Measurements from ENCODE around the gene DDX31.

GRCh38 chr9:132671620-132672412 lies 2.0 kb upstream of the DDX31 start:
- TF ChIP-seq POLR2AphosphoS5 (IDR thresholded peaks at IDR 0.05; ENCODE audit: low read depth, low read length) (no peak), TAF1 (IDR thresholded peaks at IDR 0.05; ENCODE audit: borderline replicate concordance, insufficient read depth, low read length) (no peak), SIN3A (IDR thresholded peaks at IDR 0.05; ENCODE audit: borderline replicate concordance, insufficient read depth, low read length) (no peak), FOXP2 (optimal IDR thresholded peaks at IDR 0.05; ENCODE audit: borderline replicate concordance, extremely low read depth, extremely low read length, insufficient read depth) (no peak)
- TF ChIP-seq, protein P1, sequence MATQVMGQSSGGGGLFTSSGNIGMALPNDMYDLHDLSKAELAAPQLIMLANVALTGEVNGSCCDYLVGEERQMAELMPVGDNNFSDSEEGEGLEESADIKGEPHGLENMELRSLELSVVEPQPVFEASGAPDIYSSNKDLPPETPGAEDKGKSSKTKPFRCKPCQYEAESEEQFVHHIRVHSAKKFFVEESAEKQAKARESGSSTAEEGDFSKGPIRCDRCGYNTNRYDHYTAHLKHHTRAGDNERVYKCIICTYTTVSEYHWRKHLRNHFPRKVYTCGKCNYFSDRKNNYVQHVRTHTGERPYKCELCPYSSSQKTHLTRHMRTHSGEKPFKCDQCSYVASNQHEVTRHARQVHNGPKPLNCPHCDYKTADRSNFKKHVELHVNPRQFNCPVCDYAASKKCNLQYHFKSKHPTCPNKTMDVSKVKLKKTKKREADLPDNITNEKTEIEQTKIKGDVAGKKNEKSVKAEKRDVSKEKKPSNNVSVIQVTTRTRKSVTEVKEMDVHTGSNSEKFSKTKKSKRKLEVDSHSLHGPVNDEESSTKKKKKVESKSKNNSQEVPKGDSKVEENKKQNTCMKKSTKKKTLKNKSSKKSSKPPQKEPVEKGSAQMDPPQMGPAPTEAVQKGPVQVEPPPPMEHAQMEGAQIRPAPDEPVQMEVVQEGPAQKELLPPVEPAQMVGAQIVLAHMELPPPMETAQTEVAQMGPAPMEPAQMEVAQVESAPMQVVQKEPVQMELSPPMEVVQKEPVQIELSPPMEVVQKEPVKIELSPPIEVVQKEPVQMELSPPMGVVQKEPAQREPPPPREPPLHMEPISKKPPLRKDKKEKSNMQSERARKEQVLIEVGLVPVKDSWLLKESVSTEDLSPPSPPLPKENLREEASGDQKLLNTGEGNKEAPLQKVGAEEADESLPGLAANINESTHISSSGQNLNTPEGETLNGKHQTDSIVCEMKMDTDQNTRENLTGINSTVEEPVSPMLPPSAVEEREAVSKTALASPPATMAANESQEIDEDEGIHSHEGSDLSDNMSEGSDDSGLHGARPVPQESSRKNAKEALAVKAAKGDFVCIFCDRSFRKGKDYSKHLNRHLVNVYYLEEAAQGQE (IDR thresholded peaks at IDR 0.05; ENCODE audit: insufficient read depth in 1 of 2, low read depth in 2 of 2, low read length in 2 of 2): no peak
